SK-N-SH (cell line): ENCODE data around the gene FASTK. TPM values are rescaled to one million over a fixed set of nuclear protein-coding genes. Genes with fewer than 3 reads are reported as not detected.

Source experiments
- CTCF ChIA-PET: fragments of 300-600, 350-600 bp; formaldehyde crosslinking; extraction: SDS; loops from one replicate; lab custom pipeline; 2021; lab: Yijun Ruan, JAX
- POLR2A ChIA-PET: fragments of 350-600 bp; sonication (Branson Sonifier 250); formaldehyde crosslinking; extraction: SDS; loops from one replicate; lab custom pipeline; 2020; ENCODE audit warnings: antibody characterized with exemption, inconsistent platforms; lab: Yijun Ruan, JAX
- DNase-seq: peaks from one replicate; pipeline ENCODE4 v3.0.0; 2012
- H2AFZ ChIP-seq: fragments of 200-600 bp; sonication (generic); 2 replicates; pipeline ENCODE4 v1.8.1; 2016; ENCODE audit warnings: antibody characterized with exemption, mild to moderate bottlenecking, low read depth
- H3F3A ChIP-seq: fragments of 200-600 bp; sonication (generic); replicated peaks from 2 replicates; pipeline ENCODE3; 2016; ENCODE audit warnings: antibody characterized with exemption, mild to moderate bottlenecking; ENCODE audit not compliant: insufficient read depth
- H3K27ac ChIP-seq, 2 experiments: fragments of 200-500 bp in 1 of 2; fragments of 200-600 bp in 1 of 2; sonication (Bioruptor generic) in 1 of 2; sonication (generic), shearing (Covaris generic) in 1 of 2; 2 replicates each; pipeline versions ENCODE4 v1.5.1 to v1.6.1; 2014 to 2016; ENCODE audit warnings: low read depth in 2 of 2, inconsistent platforms in 1 of 2, low read length in 1 of 2, mild to moderate bottlenecking in 1 of 2, mixed read lengths in 1 of 2
- H3K27me3 ChIP-seq: fragments of 200-600 bp; sonication (generic), shearing (Covaris generic); 2 replicates; pipeline ENCODE4 v1.6.1; 2016; ENCODE audit warnings: mixed run types; ENCODE audit not compliant: insufficient read depth
- H3K36me3 ChIP-seq, 2 experiments: fragments of 200-500 bp in 1 of 2; fragments of 200-600 bp in 1 of 2; sonication (Bioruptor generic) in 1 of 2; sonication (generic) in 1 of 2; replicated peaks in 1 of 2; 2 replicates each; pipeline versions ENCODE3 to v1.5.1; 2014 to 2016; ENCODE audit warnings: low read length in 1 of 2, mild to moderate bottlenecking in 1 of 2; ENCODE audit not compliant: insufficient read depth in 2 of 2, control insufficient read depth in 1 of 2
- H3K4me1 ChIP-seq, 2 experiments: fragments of 200-500 bp in 1 of 2; fragments of 200-600 bp in 1 of 2; sonication (Bioruptor generic) in 1 of 2; sonication (generic), shearing (Covaris generic) in 1 of 2; 2 replicates each; pipeline versions ENCODE4 v1.5.1 to v1.6.1; 2014 to 2016; ENCODE audit warnings: low read depth in 1 of 2, low read length in 1 of 2, mixed run types in 1 of 2; ENCODE audit not compliant: insufficient read depth in 2 of 2, control insufficient read depth in 1 of 2
- H3K4me2 ChIP-seq: fragments of 200-600 bp; sonication (generic), shearing (Covaris generic); 2 replicates; pipeline ENCODE4 v1.6.1; 2017; ENCODE audit warnings: mixed run types
- H3K4me3 ChIP-seq, 2 experiments: fragments of 200-500 bp in 1 of 2; fragments of 200-600 bp in 1 of 2; sonication (Bioruptor generic) in 1 of 2; sonication (generic), shearing (Covaris generic) in 1 of 2; 2 replicates each; pipeline versions ENCODE4 v1.5.1 to v1.8.1; 2014 to 2016; ENCODE audit warnings: low read depth in 2 of 2, inconsistent platforms in 1 of 2, low read length in 1 of 2, mild to moderate bottlenecking in 1 of 2, mixed read lengths in 1 of 2, moderate library complexity in 1 of 2
- H3K79me2 ChIP-seq: fragments of 200-600 bp; sonication (generic); 2 replicates; pipeline ENCODE4 v1.8.1; 2017; ENCODE audit warnings: mild to moderate bottlenecking; ENCODE audit not compliant: insufficient read depth
- H3K9ac ChIP-seq: fragments of 200-600 bp; sonication (generic); 2 replicates; pipeline ENCODE4 v1.6.1; 2017; ENCODE audit warnings: mixed run types
- H3K9me2 ChIP-seq: fragments of 200-600 bp; sonication (generic); 2 replicates; pipeline ENCODE4 v1.6.1; 2017; ENCODE audit warnings: mixed run types
- H3K9me3 ChIP-seq: fragments of 200-600 bp; sonication (generic); 2 replicates; pipeline ENCODE4 v1.6.1; 2017; ENCODE audit warnings: mixed run types, mild to moderate bottlenecking, moderate library complexity
- H4K20me1 ChIP-seq: fragments of 200-600 bp; sonication (generic); 2 replicates; pipeline ENCODE4 v1.6.1; 2017; ENCODE audit warnings: mild to moderate bottlenecking, mixed run types; ENCODE audit not compliant: insufficient read depth
- IRF3 ChIP-seq: fragments of 150-350 bp; IDR thresholded peaks from 2 replicates; pipeline ENCODE4 v1.6.1; 2016; ENCODE audit warnings: mild to moderate bottlenecking, low read depth, low read length
- JUND ChIP-seq: IDR thresholded peaks from 2 replicates; pipeline ENCODE4 v1.4.0; 2012
- NFIC ChIP-seq: IDR thresholded peaks from 2 replicates; pipeline ENCODE4 v1.4.0; 2012; ENCODE audit warnings: borderline replicate concordance
- PBX3 ChIP-seq: IDR thresholded peaks from 2 replicates; pipeline ENCODE4; 2012
- RCOR1 ChIP-seq: fragments of 150-350 bp; IDR thresholded peaks from 2 replicates; pipeline ENCODE4 v1.6.1; 2017; ENCODE audit warnings: antibody characterized with exemption, low read length
- SIN3A ChIP-seq: IDR thresholded peaks from 2 replicates; pipeline ENCODE4 v1.6.1; 2012; ENCODE audit warnings: low read depth, mild to moderate bottlenecking, low read length, moderate library complexity, borderline replicate concordance
- TAF1 ChIP-seq: IDR thresholded peaks from 2 replicates; pipeline ENCODE4 v1.6.1; 2012; ENCODE audit warnings: low read depth, mild to moderate bottlenecking, low read length, moderate library complexity, borderline replicate concordance
- TCF12 ChIP-seq: IDR thresholded peaks from 2 replicates; pipeline ENCODE4 v1.4.0; 2012
- TEAD4 ChIP-seq: IDR thresholded peaks from 2 replicates; pipeline ENCODE4 v1.4.0; 2012; ENCODE audit warnings: mild to moderate bottlenecking, borderline replicate concordance; ENCODE audit not compliant: insufficient read depth
- USF1 ChIP-seq: IDR thresholded peaks from 2 replicates; pipeline ENCODE4 v1.4.0; 2012; ENCODE audit warnings: low read depth, borderline replicate concordance
- YY1 ChIP-seq: IDR thresholded peaks from 2 replicates; pipeline ENCODE4 v1.4.0; 2012; ENCODE audit warnings: low read depth, mild to moderate bottlenecking
- ZBTB33 ChIP-seq: IDR thresholded peaks from 2 replicates; pipeline ENCODE4 v1.4.0; 2012; ENCODE audit warnings: low read depth, borderline replicate concordance
- WGBS: methylation state at CpG from one replicate; pipeline ENCODE4 v1.1.6; 2017; ENCODE audit warnings: low lambda C conversion rate; 5-methylcytosine and 5-hydroxymethylcytosine counted together
- polyA plus RNA-seq, 3 experiments: library from polyadenylated mRNA; depleted of rRNA; stranded (reverse); fragments of >200 nt; gene quantifications; 2 replicates each; pipeline ENCODE4 v1.2.3, GENCODE V29; 2012

FASTK gene
- polyA plus RNA-seq, 1 of the 3 experiments (the other 2 are of a cell fraction): 125 TPM

GRCh38 chr7:151107882-151108281 is 27.3 kb upstream of the FASTK start:
- no peak for TF ChIP-seq TEAD4
- no peak for TF ChIP-seq JUND
- TF ChIP-seq RCOR1: no peak
- TF ChIP-seq USF1: no peak
- H3K4me3 ChIP-seq: no peak overlapping the region
- peaks cover 0 to 4% of the 10 kb centered on the region in 2 experiments for H3K36me3 ChIP-seq
- H3K9ac ChIP-seq: no peak overlapping the region
- H3K9me3 ChIP-seq: no peaks in the 10 kb centered on the region
- H3F3A ChIP-seq: peaks cover 48% of the 10 kb centered on the region
- no peak overlapping the region for H3K4me2 ChIP-seq
- ChIA-PET POLR2A (no interaction called here), CTCF (interaction anchor here (1.2 to 18.7 kb wide), 11 partner anchors 18 to 209 kb away, joined by 3 to 474 read pairs (median 8); partner anchors contain the start of genes ABCB8, AGAP3, CDK5 and FASTK)
- no peak for DNase-seq
- peaks cover 98% of the 10 kb centered on the region for H4K20me1 ChIP-seq
- WGBS: 95% methylated on average over 10 of the region's 10 CpGs
- H3K27ac ChIP-seq: no peak overlapping the region
- no peaks in the 10 kb centered on the region for H3K9me2 ChIP-seq
- H3K4me1 ChIP-seq: peaks cover 12 to 15% of the 10 kb centered on the region in 2 experiments; a peak in 2 of 4 replicates
- H3K27me3 ChIP-seq: no peaks in the 10 kb centered on the region
- H2AFZ ChIP-seq: no peak overlapping the region
- peaks cover 94% of the 10 kb centered on the region for H3K79me2 ChIP-seq

GRCh38 chr7:151104411-151105235 is 24.0 kb upstream of the FASTK start:
- Histone ChIP-seq H3K9me3 (no peaks in the 10 kb centered on the region), H2AFZ (no peak overlapping the region), H3K79me2 (peaks cover 94% of the 10 kb centered on the region), H3K4me3 (no peak overlapping the region), H3K9ac (no peak overlapping the region), H3K4me1 (peaks cover 0 to 12% of the 10 kb centered on the region in 2 experiments; a peak in 1 of 4 replicates), H3F3A (peaks cover 34% of the 10 kb centered on the region), H4K20me1 (peaks cover 98% of the 10 kb centered on the region), H3K27ac (peak overlapping the region in 1 of 2 experiments; percentile 45; a peak in 2 of 4 replicates), H3K27me3 (no peaks in the 10 kb centered on the region), H3K4me2 (peak overlapping the region; percentile 29; the same call in 1 of the 2 replicates), H3K9me2 (no peaks in the 10 kb centered on the region), H3K36me3 (peaks cover 0 to 4% of the 10 kb centered on the region in 2 experiments)
- TF ChIP-seq TAF1 (no peak), TCF12 (peak; percentile 20; the same call in 1 of the 2 replicates), ZBTB33 (no peak), SIN3A (no peak), PBX3 (no peak), YY1 (no peak), JUND (no peak), NFIC (peak; percentile 53; the same call in 1 of the 2 replicates), IRF3 (no peak)
- POLR2A ChIA-PET: no interaction called here
- DNase-seq: no peak
- 91% methylated on average over 23 of the region's 23 CpGs for WGBS
- CTCF ChIA-PET: interaction anchor here (1.1 to 18.7 kb wide), 4 partner anchors 19 to 64 kb away, joined by 3 to 474 read pairs (median 122); partner anchors contain the start of genes AGAP3, FASTK and TMUB1
